Left forelimb (tissue), 1 donor: Measurements from ENCODE around the gene SSH2.

Experiments used
- DNase-seq: peaks from one replicate; pipeline ENCODE4 v3.0.0-alpha.2; 2018; ENCODE audit warnings: low spot score

The SSH2 gene

DNA sequence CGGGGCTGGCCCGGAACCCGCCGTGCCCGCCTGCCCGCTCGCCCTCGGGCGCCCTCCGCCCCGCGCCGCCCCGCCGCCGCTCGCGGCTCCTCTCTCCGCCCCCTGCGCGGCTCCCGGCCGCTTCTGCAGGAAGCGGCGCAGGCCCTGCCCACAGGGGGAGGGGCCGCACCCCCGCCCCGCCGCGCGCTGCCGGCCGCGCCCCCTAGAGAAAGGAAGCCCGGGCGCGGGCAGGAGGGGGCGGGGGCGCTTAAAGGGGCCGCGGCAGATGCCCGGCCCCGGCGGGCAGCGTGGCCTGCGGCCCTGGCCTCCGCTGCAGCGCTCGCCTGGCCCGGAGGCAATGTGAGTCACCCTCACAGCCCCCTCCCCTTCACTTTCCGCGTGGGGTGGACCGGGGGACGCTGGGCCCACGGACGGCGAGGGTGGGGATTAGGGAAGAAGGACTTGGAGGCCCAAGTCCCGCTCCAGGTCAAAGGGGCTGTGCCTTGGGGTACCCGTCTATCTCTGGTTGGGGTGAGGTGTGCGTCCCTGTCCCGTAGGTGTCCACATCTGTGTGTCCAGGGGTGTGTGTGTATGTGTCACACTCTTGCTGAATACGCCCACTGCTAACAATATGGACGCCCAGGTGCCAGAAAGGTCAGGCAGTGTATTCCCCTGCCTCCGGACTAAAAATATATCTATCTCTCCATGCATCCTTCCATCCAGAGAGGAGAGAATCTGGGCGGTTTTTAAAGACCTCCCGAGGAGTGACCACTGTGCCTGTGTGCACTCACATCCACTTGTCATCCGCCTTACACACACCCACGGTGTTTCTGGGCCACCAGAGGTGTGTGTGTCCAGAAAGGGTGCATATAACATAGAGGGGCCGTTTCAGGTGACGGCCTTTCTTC, 340.3 kb downstream of the SSH2 start, which contains the start of gene GIT1:
Gene GIT1, minus strand, starts transcription at position 125 of the 887 bp plus-strand sequence. CDS start 270 bp downstream, outside the sequence.
- DNase-seq, result peak; percentile 89

- no peak for DNase-seq
These were observed 341.2 kb downstream of the SSH2 start for GRCh38 chr17:29588562-29589411.

DNA sequence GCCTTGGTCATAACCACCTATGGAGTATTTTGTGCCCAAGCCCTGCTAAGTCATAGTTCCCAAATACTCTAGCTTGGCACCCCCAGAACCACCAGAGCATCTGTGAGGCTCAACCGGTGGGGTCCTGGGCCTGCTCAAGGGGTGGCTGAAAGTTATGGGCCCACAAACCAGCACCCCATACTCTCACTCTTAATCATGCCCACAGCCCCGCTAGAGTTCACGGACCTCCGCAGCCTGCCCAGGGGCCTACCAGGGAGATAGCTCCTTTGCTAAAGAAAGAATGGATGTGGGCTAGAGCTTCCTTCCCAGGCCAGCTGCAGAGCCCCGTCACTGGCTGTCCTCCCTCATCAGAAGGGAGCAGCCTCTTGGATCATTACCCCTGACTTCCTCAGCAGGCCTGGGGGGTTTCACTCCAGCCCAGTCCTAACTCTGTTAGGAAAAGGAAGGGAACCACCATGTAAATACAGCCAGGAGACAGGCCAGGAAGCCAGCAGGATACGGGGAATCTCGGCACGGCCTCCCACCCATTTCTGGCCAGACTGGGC, 341.9 kb downstream of the SSH2 start:
- DNase-seq, result no peak

- DNase-seq, result no peak
These were observed 342.4 kb downstream of the SSH2 start for GRCh38 chr17:29587591-29587990.

DNA sequence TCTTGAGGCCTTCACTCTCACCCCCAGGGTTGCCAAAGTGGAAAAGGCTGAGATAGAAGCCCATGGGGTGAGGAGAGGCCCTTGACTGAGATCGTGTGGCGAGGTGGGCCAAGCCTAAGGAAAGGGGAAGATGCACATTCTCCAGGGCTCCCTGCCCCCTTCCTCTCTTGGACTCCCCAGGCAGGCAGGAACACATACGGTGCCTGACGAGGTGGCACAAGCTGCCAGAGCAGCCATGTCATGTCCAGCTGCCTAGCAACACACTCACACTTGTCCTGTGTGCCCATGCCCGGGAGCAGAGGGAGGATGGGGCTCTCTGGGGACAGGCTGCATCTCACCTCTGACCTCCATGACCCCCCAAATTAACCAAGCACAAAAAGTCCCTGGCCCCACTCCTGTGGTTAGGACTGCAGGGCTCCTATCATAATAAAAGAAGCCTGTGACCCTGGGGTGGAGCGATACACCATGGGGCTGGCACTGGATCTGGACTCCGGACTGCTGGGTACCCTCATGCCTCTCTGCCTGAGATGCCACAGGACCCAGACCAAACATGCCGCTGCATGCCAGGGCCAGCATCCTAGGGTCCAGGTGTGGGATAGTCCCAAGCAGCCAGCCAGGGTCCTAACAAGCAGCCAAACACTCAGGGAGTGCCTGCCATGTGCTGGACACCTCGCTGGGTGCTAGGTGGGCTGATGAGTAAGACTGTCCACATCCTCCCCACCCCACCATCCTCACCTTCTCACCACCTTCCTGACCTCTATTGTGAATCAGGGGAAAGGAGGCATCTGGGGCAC, 343.2 kb downstream of the SSH2 start:
- DNase-seq, result no peak

DNA sequence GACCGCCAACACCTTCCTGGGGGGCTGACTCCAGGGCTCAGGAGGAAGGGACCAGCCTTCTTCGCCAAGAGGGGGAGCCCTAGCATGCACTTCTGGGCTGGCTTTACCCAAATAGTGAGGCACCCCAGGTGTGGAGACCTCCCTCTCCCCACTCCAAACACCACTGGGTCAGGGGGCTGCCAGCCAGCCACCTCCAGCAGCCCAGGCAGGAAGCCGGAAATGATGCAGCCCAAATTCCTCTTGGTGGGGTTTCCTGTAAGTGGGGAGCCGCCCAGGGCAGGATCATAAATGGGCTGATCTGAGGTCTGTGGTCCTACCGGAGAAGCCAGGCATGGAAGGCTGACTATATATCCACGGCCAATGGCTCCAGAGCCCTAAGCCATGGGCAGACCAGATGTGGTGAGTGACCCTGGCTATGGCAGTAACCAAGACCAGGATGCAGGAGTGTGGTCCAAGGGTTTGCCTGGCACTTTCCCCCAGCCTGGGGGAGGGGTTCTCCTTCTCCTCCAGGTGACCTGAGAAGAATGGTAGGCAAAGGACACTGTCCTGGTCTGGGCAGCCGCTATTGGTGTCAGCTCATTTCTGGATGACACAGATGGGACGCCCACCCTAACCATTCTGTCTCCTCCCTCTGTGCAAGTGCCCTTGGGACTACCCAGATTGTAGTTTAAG, 344.8 kb downstream of the SSH2 start:
- DNase-seq, result no peak

DNA sequence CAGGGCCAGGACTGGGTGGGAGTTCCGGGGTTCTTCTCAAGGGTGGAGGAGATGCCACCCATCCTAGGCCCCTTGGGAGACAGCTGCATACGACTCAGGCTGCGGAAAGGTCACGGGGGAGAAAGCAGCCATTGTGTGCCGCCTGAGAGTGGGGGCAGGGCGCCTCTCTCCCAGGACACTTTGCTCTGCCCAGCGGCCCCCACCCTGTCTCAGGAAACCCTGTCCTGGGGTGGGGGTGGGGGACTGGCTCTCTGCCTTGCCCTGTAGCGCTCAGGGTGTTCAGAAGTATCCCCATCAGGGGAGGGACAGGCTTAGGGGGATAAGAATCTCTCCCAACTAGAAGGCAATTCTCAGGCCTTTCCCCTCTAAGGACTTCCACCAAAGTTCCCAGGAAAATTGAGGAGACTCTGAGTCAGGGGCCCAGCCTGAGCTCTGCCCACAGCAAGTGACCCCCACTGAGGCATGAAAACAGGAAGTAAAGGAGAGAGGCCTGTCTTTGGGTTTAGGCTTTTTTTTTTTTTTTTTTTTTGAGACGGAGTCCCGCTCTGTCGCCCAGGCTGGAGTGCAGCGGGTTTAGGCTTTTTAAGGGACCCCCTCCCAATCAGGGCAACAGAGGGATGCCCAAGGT, 345.5 kb downstream of the SSH2 start:
- no peak for DNase-seq

DNA sequence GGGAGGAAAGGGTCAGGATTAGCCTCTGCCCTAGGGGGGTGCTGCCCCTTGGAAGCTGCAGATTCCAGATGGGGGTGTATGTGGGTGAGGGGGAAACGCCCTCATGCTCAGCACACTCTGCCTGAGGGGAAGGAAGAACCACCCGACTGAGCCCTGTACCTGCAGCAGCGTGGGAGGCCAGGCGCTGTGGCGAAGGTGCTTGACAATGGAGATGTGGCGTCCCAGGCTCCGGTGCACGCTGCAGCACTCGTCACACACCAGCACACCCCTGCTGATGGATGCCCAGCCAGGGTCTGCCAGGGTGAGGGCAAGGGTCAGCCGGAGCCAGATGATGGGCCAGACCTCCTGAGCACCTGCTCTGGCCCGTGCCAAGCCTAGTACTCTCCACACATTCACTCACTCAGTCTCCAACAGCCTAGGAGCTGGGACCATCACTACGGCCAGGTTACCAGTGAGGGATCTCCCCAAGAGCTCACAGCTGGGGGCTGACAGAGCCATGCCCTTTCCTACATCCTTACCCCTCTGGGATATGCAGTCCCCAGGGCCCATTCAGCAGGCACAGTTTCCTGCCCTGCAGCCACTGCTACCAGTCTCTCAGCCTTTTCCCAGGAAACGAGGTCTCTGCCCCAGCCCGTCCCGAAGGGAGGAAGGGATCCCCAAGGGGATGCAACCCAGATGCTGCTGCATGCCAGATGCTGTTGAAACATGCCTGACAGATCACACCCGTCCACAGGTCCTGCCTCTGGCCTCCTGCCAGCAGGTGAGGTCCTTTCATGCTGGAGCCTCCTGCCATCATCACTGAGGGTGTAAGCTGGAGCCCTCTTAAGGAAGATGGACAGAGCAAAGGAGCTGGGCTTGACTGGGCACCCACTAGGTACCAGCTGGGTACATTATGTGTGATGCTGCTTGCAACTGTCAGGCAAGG, 346.4 kb downstream of the SSH2 start:
- no peak for DNase-seq

DNA sequence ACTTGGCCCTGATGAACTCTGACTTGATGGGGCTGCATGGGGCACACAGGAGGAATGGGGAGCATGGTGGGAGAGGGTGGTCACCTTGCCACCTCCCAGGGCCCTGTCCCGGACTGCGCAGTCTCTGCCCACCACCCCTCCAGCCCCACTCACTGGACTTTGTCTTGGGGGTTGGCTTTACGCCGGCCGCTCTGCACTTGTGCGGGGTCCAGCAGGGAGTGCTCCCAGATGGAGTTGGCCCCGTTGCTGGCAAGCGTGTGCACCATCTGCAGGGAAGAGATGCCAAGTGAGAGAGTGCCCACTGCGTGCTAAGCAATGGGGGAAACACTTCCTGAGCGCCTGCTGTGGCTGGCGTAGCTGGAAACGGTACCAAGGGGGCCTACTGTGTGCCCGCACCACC, 347.3 kb downstream of the SSH2 start:
- DNase-seq, result no peak

DNA sequence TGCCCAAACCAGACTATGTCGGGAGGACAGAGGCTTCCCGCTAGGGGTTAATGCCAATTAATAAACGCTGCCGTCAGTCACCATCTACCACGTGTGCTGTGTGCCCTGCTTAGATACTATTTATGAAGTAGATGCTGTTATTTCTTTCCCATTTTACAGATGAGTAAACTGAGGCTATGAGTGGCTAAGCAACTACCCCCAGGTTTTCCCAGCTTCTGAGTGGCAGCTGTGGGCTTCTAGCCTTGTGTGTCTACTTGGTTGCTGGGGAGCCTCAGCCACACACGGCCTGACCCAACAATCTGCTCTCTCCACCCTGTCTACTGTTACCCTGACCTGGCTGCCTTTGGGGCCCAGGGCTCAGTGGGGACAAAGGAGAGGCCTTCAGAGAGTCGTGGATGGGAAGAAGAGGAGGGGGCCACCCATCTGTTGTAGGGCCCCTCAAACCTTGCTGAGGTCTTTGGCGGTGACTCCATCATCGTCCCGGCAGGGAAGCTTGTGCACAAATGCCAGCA, 347.7 kb downstream of the SSH2 start:
- no peak for DNase-seq

GRCh38 chr17:29581583-29582253, 348.3 kb downstream of the SSH2 start:
- DNase-seq, result no peak

- no peak for DNase-seq
These were observed 349.9 kb downstream of the SSH2 start for GRCh38 chr17:29579866-29580771.

DNA sequence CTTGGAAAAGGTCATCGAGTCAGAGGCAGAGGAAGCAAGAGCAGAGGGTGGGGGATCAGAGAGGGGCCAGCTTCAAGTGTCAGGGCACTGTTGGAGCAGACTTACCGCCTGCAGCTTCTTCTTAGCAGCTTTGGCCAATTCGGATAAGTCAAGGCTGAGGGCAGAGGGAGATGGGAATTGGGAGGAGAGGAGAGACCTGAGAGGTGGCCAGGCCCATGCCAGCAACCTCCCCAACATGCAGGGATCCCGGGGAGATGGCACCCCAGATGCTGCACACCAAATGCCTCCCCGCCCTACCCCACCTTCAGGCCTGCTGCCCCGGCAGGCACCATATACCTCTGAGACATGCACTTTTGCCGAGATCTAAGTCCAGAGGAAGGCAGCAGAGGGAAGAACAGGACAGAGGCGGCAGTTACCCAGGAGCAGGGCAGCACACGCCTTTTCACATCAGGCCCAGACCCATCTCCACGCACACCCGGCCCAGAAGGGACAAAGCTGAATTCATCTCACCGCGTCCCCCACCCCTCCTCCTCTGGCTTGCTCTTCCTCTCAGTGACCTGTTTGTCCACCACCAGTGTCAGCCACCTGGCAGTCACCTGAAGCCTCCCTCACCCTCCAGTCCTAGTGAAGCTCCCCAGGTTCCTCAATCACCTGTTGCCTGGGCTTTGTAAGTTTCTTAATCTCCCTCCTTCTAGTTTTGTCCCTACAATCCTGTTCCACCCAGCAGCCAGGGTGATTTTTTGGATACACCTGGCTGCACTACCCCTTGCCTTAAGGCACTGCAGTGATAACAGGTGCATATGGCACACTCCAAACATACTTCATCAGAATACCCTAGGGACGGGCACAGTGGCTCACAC, 351.2 kb downstream of the SSH2 start:
- DNase-seq, result no peak

DNA sequence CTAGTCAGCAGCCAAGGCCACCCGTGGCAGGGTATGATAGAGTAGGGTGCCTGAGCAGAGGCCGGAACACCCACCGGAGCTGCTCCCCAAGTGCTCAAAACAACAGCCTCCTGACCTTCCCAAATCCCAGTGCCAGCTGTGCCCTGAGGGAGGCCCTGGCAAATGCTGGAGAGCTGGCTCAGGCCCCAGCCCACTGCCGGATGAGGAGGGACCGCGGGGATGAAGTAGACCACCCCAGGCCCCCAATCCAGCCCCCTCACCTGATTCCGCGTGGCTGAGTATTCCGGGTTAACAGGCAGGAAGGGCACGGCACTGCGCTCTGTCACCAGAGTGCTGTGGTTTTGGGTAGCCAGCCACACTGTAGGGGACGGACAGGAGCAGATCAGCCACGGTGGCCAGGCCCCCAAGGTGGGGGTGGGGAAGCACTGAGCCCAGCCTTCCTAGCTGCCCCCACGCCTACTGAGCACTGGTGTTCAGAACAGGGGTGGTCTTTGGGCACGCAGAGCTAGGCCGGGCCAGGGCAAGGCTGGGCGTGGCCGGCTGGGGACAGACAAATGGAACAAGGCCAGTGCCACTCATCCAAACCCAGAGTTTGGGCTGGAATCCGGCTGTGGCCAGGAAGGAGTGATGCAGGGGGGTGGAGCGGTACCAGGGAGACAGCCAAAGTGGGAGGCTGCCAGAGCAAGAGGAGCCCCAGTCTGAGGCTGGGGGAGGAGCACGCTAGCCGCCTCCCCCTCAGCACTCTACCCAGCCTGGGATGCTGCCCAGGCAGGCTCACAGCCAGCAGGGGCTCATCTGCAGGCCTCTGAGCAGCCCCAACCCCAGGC, 352.4 kb downstream of the SSH2 start:
- no peak for DNase-seq

- no peak for DNase-seq
These were observed 353.0 kb downstream of the SSH2 start for GRCh38 chr17:29577001-29577370.
